ENCODE measurements around the gene SSR1.

SSR1 gene

DNA sequence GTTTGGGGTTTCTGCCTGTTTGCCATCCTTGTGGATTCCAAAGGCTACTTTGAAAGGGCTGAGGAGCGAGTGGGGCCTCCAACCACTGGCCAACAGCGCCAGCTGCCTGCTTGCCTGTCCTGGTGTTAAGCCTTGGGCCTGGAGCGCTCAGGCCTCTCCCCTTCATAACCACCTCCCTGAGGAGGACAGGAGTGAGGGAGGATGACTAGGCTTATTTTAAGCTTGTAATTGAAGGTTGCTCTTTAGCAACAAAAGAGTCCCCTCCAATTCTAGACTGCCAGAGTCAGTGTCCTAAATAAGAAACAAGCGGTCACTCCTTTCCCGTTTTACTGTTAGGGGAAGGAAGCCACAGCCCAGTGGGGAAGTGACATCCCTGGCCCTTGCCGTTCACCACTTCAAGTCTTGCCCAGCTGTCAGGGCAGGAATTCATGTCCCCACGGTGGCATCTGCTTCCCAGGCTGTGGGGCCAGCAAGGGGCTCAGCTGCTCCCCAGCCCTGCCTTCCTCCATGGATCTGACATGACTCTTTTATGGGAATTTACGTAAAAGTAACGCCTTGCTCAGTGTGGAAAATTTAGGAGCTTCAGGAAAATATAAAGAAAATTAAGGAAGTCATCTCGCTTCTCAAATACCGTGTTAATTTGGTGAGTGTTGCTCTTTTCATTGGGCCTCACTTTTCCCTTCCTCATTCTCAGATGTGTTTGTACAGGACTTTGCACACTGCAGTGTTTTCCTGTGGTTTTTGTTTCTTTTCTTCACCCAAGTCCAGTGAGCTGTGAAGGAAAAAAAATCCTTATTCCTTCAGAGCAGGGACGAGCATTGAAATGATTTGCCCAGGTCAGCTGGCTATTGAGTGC is 57.8 kb downstream of the SSR1 start:
- no peak for DNase-seq

DNA sequence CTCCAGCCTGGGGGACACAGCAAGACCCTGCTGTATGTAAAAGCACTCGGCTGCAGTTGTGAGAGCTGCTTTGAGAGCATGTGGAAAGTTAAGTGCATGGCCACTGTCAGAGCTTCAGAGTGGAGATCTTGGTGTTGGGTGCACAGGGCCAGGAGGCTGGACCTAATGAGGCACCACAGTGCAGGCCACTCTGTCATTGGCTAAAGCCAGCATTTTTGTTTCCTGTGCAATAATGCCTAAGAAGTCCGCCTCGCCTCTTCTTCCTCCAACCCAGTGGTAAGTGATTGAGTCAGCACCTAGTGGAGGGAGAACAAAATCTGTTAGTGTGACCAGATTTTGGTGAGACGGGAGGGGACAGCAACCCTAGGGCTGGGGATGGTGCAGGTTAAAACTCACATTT is 60.6 kb downstream of the SSR1 start:
- no peak for DNase-seq

GRCh38 chr6:7251646-7252260 is 61.2 kb downstream of the SSR1 start:
- DNase-seq, result no peak

DNA sequence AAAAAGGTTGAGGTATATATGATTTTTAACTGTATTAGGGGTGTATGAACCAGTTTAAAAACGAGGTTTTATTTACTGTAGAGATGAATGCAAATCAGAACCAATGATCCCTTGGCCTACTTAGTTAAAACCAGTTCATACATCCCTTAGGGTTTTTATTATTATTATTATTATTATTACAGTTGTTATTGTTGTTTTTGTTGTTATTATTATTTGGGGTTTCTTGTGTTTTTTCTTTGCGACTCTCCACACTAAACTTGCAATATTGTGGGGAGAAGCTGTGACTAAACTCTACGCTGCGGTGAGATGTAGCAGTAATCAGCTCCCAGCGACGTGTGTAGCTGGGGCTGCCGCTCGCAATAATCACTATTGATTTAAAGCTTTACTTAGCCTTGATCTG is 62.2 kb downstream of the SSR1 start:
- DNase-seq, result no peak

- no peak for DNase-seq
These were observed 62.9 kb downstream of the SSR1 start for GRCh38 chr6:7249946-7250643.

DNA sequence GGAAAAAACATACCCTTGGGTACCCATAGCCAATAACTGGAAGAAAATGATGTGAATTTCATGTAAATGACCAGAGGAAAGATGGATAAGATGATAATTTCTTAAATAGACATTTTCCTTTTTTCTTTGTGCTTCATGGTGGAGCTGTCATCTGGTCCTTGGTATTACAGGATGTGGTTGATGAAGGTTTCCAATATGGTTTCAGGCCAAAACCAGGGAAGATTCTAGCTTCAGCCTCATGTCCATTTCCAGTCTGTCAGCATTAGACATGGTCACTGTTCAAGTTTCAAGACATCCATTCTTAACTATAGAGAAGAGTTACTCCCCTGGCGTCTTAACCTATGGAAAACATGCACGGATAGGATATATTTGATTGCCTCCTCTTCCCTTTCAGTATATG is 63.6 kb downstream of the SSR1 start:
- DNase-seq, result no peak

DNA sequence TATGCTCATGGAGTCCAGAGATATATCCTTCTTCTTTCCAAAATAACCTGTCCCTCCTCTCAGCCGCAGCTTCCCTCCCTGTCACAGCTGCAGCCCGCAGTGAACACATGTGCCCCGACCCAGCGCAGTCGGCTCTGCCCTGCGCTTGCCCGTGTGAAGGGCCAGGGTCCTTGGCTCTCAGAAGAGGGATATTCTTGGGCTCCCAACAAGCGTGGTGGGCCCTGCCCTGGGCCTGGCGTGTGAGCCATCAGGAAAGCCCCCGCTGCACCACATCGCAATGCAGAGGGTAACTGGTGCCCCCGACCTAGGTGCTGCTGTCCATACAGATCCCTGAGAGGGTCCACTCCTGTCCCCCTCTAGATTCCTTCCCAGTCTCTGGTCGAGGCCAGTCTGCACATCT is 65.2 kb downstream of the SSR1 start:
- no peak for DNase-seq

- DNase-seq, result no peak
These were observed 65.9 kb downstream of the SSR1 start for GRCh38 chr6:7247179-7247456.

DNA sequence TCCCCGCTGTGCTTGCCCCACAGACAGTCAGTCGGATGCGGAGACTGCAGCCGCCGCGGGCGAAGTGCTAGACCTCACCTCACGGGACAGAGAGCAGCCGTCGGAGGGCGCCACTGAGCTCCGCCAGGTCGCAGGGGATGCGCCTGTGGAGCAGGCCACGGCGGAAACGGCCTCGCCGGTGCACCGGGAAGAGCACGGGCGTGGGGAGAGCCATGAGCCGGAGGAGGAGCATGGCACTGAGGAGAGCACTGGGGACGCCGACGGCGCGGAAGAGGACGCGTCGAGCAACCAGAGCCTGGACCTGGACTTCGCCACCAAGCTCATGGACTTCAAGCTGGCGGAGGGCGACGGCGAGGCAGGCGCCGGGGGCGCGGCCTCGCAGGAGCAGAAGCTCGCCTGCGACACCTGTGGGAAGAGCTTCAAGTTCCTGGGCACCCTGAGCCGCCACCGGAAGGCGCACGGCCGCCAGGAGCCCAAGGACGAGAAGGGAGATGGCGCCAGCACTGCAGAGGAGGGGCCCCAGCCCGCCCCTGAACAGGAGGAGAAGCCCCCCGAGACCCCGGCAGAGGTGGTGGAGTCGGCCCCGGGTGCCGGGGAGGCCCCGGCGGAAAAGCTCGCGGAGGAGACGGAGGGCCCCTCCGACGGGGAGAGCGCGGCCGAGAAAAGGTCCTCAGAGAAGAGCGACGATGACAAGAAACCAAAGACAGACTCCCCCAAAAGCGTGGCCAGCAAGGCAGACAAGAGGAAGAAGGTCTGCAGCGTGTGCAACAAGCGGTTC is 66.4 kb downstream of the SSR1 start:
- no peak for DNase-seq

DNA sequence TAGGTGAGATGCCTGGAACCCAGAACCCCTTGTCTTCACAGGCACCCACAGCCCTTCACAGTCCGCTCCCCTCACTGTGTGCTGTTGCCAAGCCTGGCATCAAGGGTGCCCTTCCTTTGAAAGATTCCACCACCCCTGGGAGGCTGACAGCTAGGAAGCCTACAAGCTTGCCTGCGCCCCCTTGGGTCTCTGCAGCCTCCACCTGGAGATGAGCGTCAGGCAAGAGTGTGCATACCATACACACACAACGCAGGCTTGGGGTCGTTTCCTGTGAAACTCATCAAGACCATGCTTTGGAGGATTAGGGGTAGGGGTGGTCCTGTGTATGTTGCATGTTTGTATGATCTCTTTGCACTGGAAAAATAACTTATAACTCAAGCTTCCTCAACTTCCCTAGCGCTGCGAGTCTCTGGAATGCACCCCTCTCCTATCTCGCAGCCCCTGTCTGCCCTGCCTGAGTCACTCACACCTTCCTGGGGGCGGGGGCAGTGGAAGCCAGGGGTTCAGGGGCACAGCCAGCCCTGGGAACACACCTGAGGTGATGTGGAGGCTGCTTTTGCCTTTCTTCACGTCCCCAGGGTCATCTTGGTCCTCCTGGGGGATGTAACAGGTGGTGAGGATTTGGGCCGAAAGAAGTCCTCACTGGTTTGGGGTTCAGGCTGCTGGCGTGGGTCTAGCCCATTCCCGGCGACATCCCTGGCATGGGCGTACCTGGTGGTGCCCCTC is 67.2 kb downstream of the SSR1 start:
- DNase-seq, result no peak

GRCh38 chr6:7243179-7243981 is 69.6 kb downstream of the SSR1 start:
- DNase-seq, result peak; percentile 67

DNA sequence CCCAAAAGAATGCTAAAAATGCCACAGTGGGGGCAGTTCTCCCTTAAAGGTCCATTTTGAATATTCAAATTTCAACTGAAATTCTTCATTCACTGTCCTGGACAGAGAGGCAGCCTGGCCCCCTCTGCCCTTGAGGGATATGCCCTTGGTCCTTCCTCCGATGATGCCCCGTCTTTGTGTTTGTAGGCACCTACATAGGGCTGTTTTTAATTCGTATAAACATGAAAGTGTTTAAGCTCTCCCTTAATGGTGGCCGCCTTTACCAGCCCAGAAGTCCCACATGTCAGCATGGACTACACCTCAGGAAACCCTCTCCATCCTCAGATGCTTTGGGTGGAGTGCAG is 70.2 kb downstream of the SSR1 start:
- DNase-seq, result no peak

GRCh38 chr6:7241709-7242645 is 71.0 kb downstream of the SSR1 start:
- no peak for DNase-seq

- DNase-seq, result no peak
These were observed 71.8 kb downstream of the SSR1 start for GRCh38 chr6:7241160-7241559.

- no peak for DNase-seq
These were observed 72.6 kb downstream of the SSR1 start for GRCh38 chr6:7240351-7240750.

DNA sequence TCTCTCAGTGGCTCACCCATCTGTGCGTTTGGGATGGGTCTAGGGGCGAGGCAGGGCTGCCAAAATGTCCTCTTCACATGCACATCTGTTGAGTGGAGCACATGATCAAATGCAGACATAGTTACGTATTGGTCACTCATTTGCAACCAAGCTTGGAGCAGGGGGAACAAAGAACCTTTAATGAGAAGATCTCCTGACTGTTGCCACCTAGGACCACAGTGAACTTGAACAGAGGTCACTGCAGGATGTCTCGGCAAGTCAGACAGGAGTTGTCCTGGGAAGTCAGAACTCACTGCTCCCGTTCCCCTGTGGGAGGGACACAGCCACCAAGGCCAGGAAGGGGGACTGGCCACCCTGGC is 73.4 kb downstream of the SSR1 start:
- no peak for DNase-seq

DNA sequence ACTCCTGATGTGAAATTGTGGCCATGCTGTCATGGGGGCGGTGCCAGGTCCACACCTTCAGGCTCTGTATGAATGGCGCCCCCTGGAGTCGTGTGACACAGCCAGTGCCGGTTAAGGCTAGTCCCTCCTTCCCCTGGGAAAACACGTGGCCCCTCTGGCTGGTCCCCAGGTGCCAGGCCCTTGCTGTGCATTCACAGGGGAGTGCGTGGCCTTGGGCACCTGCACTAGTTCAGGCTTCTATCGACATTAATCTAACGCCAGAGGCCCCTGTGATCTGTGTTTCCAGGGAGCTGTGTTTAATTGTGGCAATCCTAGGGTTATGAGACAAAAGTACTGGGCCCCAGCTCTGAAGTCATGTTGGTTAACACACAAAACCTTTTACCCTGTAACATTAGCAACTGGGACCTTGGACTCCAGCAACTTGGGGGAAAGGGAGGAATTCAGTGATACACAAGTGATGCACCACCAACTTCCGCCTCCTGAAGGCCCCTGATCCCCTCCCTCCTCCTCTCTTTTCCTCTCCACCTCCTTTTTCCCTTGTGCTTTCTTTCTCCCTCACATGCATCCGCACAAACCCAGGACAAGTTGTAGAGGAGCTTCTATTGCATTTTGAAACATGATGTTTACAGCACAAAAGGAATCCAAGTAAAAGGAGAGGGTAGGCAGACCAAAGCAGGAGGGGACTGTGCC is 74.0 kb downstream of the SSR1 start:
- DNase-seq, result peak; percentile 88

DNA sequence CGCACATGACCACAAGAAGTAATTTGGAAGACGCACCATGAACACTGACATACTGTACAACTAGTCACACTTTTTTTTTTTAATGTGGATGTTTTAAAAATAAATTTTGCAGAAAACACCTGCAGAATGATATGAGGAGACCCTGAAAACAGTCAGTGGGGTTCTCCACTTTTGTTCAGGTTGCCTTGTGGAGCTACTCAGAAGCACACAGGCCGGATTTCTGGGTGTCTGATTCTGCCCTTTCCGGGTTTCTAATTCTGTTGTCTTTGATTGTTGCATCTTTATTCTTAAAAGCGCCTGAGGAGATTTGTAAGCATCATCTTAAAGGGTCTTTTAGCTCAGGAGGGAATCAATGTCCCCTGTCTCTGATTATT is 74.5 kb downstream of the SSR1 start:
- DNase-seq, result no peak

DNA sequence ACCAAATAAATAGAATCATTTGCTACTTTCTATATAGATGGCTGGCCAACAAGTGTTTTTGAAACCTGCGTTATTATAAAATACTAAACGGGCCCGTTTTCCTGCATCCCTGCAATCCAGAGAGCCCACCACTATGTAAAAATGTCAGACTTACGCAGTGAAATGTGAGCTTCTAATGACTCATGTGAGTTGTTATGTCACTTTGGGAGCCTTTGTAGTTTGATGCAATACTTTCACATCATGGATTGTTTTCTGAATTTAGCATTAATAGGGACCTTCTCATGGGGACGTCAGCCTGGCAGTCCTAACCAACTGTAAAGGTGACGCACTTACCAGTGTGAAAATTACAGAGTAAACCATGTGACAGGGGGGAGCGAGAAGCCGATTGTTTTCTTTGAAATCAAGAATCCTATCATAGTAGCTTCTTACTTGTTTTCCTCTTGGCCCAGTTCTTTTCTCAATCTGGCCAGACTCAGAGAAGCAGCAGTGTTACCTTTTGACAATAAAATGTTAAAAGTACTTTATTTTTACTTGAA is 75.3 kb downstream of the SSR1 start:
- no peak for DNase-seq

All from activated CD8-positive, alpha-beta memory T cell treated with anti-CD3 and anti-CD28 coated beads for 24 hours (primary cell).